ELR (cell line): ENCODE results near the gene SLC25A11.

Source experiments
- DNase-seq: peaks from one replicate; pipeline ENCODE4 v3.0.0-alpha.2; 2015; ENCODE audit warnings: low read depth

Gene SLC25A11, protein sequence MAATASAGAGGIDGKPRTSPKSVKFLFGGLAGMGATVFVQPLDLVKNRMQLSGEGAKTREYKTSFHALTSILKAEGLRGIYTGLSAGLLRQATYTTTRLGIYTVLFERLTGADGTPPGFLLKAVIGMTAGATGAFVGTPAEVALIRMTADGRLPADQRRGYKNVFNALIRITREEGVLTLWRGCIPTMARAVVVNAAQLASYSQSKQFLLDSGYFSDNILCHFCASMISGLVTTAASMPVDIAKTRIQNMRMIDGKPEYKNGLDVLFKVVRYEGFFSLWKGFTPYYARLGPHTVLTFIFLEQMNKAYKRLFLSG

DNA sequence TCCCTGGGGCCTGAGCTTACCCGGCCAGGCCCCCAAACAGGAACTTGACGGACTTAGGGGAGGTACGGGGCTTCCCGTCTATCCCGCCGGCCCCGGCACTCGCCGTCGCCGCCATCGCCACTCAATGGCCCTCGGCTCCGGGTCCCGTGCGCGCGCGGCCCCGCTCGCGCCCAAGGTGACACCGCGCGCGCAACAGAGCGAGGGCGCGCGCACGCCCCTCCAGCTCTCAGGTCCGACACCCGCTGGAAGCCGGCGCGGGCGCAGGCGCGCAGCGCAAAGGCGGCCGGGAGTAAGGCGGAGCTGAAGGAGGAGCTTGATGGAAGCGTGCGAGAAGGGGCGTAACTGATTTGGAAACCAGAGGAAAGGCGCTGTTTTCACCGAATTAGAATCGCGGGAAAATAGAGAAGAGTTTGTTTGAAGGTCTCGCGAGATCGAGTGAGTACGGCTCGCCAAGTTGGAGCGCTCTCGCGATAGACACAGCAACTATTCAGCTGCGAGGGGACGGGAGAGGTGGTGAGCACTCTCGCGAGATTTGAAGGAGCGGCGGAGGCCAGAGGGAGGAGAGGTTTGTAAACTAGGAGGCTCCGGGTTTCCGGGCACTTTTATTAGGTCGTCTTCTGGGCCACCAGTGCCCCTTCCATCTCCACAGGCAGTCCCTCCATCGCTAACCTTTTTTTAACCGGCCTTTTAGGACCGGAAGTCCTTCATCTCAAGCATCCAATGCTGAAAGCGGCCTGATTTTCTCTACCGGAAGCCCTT is at the start of gene SLC25A11, which contains the start of gene RNF167:
SLC25A11 (minus strand) TSS at position 251 of the 759 bp plus-strand sequence; CDS start at position 115, 136 bp downstream.
RNF167 (plus strand) TSS at position 473 of the 759 bp plus-strand sequence. CDS start 642 bp downstream, outside the sequence.
- peak; percentile 100 for DNase-seq

DNA sequence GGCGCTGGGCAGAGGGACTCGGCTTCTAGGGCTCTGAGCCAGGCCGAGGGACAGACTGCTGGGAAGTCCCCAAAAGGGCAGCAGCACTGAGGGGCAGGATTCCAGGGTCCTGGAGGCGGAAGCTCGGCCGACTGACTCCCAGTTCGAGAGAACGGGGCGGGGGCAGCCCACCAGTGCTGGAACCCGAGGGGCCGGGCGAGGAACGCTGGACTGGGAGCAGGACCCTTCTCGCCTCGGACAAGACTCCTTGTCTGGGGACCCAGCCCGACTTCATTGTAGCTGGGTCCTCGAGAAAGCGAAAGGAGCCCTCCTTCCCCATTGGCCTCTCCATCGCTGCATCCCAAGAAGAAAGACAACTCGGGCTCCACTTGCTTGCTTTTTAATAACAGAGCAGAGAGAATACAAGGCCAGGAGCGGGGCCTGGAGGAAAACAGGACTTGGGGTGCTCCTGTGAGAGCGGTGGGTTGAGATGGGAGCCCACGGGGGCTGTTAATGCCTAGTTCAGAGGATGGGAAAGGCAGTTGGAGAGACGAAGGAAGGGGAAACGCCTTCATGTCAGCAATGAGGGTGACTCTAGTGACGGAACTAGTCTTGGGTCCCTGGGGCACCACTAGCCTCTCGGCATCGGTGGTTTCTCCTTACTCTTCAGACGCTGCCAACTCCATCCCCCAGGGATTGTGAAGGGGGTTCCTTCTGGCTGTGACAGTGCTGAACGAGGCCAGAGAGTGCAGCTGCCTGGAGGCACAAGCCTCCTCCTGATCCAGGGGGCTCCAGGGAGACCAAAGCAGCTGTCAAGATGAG is 48.1 kb upstream of the SLC25A11 start:
- peak; percentile 35 for DNase-seq

DNA sequence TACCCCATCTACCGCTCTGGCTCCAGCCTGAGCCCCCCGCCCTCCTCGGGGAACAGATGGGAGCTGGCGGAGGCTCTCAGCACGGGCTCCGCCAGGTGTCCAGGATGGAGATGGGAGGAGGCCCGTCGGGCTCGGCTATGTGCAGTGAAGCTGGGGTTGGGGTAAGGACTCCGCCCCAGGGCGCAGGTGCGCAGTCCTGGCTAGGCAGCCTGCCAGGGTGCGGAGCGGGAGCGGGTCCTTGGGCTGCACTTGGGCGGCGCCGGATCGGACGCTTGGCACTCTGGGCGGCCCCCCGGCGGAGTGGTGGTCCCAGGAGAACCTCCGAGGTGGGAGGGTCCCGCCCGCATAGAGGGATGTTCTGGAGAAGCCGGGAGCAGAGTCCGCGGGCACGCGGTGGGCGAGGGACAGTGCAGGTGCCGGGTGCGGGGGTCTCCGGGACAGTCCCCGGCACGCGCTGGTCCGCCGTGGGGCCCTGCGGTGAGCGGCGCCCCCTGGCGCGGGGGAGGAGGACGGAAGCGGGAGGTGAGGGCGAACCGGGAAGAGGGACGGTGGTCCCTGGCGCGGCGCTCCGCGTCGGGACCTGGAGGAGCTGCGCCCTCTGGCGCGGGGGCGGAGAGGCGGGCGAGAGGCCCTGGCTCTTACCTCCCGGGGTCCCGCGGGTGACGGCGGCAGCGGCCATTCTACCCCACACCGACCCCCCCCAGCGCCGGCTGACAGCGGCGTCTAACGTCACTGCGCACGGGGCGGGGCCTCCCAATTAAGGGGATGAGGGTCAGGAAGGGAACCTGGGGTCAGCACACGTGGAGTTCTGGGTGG is 47.3 kb upstream of the SLC25A11 start, which contains the start of gene CAMTA2:
CAMTA2 (minus strand) TSS at position 725 of the 816 bp plus-strand sequence. CDS start 1,453 bp downstream, outside the sequence.
- DNase-seq, result peak; percentile 79

DNA sequence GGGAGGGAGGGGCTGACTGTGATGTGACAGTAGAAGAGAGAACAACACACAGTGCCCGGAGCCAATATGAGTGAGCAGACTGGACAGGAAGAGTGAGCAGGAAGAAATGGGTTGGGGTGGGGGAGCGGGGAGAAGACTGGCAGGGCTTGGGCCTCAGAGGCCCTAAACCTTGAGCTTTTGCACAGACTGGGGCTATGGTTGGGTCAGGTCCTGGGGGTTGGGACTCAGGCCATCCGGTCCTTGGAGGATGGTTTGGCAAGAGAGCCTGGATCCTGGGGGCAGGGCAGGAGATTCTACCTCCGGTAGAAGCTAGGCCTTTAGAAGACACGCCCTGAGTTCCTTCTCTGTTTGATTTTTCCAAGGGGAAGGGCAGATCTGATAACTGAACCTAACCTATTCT is 46.6 kb upstream of the SLC25A11 start:
- DNase-seq, result peak; percentile 48

DNA sequence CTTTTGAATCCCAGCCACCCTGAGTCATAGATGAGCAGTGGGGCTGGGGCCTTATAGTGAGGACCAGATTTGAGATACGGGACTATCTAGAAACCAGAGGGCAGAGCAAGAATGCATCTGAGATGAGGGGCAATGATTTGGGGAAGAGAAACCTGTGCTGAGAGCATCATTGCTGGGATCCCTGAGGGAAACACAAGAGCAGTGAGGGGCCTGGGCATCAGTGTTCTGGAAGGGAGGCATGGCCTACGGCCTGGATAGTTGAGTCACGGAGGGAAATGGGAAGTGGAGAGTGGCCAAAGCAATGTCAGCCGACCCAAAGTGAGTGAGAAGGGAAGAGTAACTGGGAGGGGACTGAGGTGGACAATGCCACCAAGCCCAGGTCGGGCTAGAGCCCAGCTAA is 42.5 kb upstream of the SLC25A11 start:
- no peak for DNase-seq

DNA sequence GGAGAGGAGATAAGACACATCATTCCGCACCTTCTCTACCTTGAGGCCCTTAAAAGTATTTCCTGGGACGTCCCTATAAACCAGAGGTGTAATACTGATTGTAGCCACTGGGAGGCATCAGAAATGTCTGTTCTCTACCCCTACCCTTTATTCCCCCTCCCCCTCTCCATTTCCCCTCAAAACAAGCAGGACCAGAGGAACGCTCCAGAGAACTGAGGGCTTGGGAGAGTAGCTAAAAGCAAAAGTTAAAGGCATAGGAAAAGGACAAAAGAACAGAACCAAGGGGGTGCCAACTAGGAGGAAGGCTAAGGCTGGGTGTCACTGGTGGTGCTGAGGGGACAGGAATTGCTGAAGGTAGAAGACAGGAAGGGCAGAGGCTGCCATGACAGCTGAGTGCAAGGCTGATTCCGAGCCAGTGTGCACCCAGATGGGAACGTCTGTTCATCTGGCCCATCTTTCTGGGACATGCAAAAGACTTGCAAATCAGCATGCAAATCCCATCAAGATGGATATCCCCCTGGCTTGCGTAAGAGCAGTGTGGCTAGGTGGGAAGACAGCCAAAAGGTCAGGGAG is 40.9 kb upstream of the SLC25A11 start:
- peak; percentile 65 for DNase-seq

DNA sequence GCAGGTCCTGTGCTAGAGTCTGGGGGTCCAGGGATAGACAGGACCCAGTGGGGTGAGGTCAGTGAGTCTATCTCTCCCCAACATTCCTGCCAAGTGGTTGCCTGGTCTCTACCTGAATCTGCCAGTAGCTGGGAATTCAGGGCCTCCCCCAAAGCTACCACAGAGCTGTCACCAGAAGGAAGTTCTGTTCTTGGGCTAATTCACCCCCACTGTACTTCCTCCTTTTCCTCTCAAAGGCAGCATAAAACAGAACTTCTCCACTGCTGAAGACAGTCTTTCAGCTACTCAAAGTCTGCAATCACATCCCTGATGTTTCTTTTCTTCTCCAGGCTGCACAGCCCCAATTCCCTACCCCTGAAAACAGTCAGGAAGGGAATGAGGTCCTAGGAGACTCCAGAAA is 38.9 kb upstream of the SLC25A11 start:
- DNase-seq, result no peak

DNA sequence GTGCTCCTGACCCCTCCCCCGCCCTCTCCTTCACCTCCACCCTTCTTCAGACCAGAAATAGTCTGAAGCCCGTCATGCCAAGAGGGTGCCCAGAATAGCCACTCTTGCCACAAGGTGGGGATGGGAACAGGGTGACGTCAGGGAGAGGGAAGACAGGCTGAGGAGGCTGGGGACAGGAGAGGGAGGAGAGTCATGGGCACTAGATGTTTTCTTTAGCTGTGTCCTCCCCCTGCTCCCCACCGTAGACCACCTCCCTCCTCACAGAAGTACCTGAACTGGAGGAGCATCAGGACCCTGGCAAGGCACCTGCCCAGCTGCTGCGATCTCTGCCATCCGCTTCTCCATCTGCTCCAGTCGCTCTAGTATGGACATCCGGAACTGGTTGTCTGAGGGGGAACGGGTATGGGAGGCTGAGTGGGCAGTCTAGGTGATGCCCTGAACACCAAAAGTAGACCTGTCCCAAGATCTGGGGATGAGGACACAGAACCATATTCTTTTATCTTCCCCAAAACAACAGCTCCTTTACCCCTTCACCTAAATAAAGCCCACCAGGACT is 34.3 kb upstream of the SLC25A11 start:
- DNase-seq, result no peak

DNA sequence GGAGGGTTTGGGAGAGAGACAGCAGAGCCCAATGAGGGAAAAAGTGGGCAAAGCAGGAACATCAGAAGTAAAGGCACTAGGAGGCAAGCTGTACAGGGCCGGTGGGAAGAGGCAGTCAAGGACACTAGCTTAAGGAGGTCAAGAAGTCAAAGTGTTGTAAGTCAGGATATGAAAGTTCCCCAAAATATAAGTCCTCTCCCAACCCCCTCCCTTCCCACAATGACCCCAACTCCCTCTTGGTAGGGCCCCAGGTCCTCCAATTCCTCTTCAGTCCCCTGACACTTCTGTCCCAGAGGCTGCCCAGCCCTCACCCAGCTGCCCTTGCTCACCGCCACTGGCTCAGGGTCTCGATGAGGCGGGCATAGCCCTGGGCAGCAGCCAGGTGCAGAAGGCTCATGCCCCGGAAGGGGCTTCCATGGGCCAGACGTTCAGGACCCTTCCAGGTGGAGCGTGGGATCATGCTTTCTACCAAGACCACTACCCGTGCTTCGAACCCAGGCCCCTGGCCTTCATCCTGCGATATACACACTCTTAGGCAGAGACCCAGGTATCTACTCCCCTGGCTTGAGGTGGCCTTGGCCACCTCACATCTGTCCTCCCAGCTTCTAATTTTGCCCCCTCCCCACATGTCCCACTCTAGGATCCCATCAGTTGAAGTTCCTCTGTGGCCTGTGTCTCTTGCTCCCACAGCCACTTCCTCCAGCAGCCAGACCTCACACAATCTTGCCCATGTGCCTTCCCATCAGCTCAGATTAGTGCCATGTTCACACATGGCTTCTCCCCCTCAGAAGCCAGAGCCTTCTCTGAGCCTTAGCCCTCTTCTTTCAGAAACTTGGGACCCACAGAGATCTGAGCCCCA is 33.6 kb upstream of the SLC25A11 start:
- DNase-seq, result no peak

DNA sequence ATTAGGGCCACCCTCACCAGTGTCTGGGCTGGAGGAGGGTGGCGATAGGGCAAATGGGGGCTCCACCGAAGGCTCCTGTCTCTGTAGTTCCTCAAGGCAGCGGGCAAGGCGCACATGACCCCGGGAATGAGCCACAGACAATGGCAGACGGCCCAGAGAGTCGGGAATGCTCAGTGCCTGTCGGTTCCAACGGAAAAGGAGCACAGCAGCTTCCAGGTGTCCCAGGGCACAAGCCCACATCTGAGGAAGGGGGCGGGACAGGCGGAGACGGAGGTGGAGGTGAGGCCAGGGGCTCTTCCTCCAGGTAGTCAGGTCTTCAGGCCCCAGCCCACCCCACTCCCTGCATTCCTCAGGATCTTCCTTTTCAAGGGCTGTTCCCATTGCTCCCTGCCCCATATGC is 32.9 kb upstream of the SLC25A11 start:
- no peak for DNase-seq

DNA sequence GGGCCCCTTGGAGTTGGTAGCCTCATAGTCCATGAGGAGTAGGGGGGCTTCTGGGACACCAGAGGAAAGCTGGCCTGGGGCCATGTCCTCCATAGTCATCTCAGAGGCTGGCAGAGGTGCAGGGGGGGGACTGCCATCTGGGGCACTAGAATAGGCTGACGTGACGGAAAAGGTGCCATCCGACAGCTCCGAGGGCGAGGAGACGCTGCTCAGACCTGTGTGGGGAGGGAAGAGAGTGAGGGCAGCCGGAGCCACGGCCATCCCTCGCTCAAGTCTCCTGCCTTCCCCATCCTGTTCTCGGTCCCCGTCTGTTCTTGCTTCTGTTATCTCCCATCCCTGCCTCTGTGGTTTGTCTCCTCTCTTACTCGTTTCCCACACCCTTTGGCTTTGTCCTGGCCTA is 32.5 kb upstream of the SLC25A11 start:
- DNase-seq, result no peak

DNA sequence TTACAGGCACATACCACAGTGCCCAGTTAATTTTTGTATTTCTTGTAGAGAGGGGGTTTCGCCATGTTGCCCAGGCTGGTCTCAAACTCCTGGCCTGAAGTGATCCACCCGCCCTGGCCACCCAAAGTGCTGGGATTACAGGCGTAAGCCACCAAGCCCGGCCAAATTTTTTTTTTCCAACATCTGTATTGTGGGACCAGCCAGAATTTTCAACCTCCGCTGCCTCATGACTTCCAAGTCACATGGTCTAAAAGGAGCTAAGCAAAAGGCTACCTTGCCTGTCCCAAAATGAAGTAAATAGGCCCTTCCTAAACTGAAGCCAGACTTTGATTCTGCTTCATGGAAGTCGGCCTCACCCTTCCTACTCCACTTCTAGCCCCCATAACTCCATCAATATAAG is 32.0 kb upstream of the SLC25A11 start:
- no peak for DNase-seq

DNA sequence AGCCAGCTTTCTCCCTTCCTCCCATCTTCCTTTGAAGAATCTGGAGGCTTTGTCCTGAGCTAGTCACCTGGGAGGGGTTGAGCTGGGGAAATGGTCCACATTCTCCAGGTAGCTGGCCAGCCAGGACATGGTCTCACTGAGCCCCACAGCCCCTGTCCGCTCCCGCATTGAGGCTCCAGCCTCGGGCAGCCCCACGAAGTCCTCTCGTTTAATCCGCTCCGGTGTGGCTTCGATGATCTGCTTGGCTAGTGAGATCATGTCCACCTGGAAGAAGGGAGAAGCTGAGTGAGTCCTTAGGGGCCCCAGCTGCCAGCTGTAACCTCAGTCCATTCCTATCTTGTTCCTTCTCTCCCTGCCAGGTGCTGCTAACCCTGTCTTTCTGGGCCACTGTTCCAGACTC is 30.4 kb upstream of the SLC25A11 start:
- no peak for DNase-seq

DNA sequence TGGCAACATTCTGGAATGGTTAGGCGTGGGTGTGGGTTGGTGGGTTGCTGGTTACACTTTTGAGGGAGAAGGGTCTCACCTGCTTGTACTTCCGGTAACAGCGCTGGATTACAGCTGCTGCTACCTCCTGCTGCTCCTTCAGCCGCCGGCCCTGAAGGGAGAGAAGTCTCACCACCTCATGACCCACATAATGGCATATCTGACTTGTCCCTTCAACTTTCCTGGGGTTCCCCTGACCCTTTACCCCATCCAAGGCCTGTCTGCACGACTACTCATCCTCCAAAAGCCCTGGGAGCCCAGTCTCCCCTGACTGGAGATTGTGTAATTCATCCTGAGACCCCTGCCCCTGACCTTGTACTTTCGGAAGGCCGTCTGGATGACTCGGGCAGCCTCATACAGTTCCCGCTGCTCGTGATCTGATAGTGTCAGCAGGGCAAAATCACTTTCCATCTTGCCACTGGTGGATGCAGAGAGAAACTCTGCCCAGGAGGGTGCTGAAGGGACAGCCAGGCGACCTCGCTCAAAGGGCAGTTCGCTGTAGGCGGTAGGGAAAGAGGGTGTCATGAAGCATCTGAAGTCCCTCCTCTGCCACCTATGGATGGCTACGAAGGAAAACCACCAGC is 29.8 kb upstream of the SLC25A11 start:
- DNase-seq, result peak; percentile 47

DNA sequence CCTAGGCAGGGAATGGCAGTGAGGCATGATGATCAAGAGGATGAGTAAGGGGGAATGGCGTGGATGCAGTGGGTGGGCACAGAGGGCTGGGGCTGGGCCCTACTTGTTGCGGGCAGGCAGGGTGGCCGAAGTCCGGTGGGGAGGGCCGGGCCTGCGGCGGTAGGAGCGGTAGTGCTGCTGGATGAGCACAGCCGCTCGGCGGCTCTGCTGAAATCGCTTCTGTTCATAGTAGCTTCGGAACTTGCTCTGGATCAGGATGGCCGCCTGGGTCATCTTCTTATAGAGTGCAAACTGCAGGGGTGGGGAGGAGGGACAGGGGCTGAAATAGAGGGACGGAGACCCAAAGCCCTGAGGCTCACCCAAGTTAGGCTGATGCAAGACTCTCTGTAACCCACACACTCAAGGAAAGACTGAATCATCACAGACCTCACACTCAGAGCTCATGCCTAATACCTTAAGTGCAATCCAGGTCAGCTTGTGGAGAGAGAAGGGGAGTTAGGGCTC is 29.3 kb upstream of the SLC25A11 start:
- DNase-seq, result peak; percentile 95

DNA sequence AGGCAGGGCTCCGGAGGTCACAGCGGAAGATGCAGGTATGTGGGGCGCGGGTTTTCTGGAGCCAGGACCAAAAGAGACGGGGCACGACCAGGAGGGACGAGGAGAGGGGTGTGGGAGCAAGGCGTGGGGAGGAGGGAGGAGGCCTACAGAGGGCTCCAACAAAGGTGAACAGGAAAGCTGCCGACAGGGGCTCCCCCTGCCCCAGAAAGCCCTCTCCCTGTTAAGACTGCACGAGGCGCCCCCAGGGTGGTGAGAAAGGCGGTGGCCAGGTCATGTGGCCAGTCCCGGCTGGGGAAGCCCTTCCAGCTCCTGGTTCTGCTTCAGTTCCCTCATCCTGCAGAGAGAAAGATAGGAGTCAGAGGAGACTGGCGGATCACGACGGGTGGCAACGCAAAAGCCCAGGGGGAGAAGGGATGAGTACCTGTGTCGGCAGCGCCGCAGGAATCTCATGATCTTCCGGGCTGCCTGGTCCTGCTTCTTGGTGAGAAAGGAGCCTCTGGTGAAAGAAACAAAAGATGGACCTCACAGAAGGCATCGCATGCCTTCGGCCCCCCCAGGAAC is 28.7 kb upstream of the SLC25A11 start:
- DNase-seq, result no peak

DNA sequence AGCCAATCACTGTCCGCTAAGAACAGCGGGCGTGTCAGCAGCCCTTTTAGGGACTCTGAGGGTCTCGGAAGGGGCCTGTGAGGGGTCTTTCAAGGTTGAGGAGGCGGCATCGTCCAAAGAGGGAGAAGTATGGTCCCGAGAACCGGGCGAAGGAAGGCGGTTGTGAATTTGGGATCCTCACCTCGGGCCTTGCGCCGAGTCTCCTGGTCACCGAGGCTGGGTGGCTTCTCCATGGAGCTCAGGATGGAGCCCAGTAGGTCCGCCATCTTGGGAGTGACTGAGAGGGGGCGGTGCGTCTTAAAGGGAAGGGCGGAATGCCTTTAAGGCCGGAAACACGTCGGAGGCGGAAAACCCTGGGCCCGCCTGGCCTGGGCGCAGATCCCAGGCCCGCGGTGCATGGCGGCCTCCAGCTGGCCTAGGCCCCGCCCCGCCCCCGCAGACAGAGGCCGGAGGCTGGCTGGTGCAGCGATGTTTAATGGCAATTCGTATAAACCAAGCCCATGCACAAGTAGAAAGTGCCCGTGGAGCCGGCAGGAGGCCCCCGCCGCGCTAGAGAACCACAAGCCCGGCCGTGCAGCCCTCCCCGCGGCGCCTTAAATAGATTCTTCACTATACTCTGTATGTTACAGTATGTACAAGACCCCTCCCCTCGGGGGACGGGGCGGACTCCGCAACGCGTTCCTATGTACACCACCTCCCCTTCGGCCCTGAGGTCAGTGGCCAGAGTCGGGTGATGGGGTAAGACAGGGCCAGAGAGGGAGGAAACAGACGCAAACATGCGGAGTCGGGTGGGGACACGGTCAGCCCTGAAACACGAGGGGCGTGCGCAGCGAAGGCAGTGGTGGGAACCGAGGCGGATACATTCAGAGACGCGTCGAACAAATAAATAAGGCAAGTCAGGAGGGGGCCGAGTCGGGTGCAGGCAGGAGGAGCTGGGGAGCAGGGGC is 28.0 kb upstream of the SLC25A11 start, which contains the start of gene SPAG7:
SPAG7 (minus strand) TSS at position 279 of the 947 bp plus-strand sequence; CDS start at position 266, 13 bp downstream.
- DNase-seq, result peak; percentile 97
